BJ (cell line): ENCODE measurements around the gene IARS1. TPM values are rescaled to one million over a fixed set of nuclear protein-coding genes. Genes with fewer than 3 reads are reported as not detected.

Experiments used
- CTCF ChIA-PET: fragments of 350-600 bp; formaldehyde crosslinking; extraction: SDS; loops from one replicate; lab custom pipeline; 2021; ENCODE audit warnings: antibody characterized with exemption, inconsistent platforms; lab: Yijun Ruan, JAX
- POLR2A ChIA-PET: fragments of 300-600 bp; sonication (Branson Sonifier 250); formaldehyde crosslinking; extraction: SDS; loops from one replicate; lab custom pipeline; 2021; ENCODE audit warnings: antibody characterized with exemption; lab: Charles Lee
- DNase-seq: peaks from one replicate; pipeline ENCODE4 v3.0.0-alpha.2; 2011; ENCODE audit warnings: low read depth
- H3K27me3 ChIP-seq: 2 replicates; pipeline ENCODE4 v1.6.0; 2011; ENCODE audit warnings: low read length; ENCODE audit not compliant: control insufficient read depth, insufficient read depth
- H3K36me3 ChIP-seq: 2 replicates; pipeline ENCODE4 v1.5.1; 2011; ENCODE audit warnings: low read length; ENCODE audit not compliant: control insufficient read depth, insufficient read depth
- H3K4me3 ChIP-seq: 2 replicates; pipeline ENCODE4 v1.5.1; 2011; ENCODE audit warnings: low read depth, mild to moderate bottlenecking, control low read depth, low read length
- CTCF ChIP-seq: IDR thresholded peaks from 2 replicates; pipeline ENCODE4 v1.5.1; 2011; ENCODE audit warnings: low read depth, mild to moderate bottlenecking, control low read depth, inconsistent platforms, low read length, moderate library complexity; ENCODE audit not compliant: insufficient read depth
- polyA plus RNA-seq: library from polyadenylated mRNA; depleted of rRNA; stranded (reverse); fragments of >200 nt; gene quantifications from 2 replicates; pipeline ENCODE4 v1.2.3, GENCODE V29; 2011

The IARS1 gene
- polyA plus RNA-seq, 1 experiment, result 117 TPM

GRCh38 chr9:92292338-92293074, 991 bp downstream of the IARS1 start:
- no peak for DNase-seq
- peak overlapping the region; percentile 85 for H3K4me3 ChIP-seq
- TF ChIP-seq CTCF, result no peak
- H3K36me3 ChIP-seq, result peaks cover 2% of the 10 kb centered on the region; the same call in 1 of the 2 replicates
- POLR2A ChIA-PET, result no interaction called here
- CTCF ChIA-PET, result interaction anchor here (4.6 kb wide), 1 partner anchor 153 kb away, joined by 29 read pairs; no protein-coding TSS in a partner anchor
- H3K27me3 ChIP-seq, result no peaks in the 10 kb centered on the region

- CTCF ChIA-PET, result interaction anchor here (0.9 to 4.6 kb wide), 3 partner anchors 13 to 157 kb away, joined by 3 to 29 read pairs (median 4); no protein-coding TSS in a partner anchor
- DNase-seq, result no peak
- TF ChIP-seq CTCF, result no peak
- peaks cover 2% of the 10 kb centered on the region; the same call in 1 of the 2 replicates for H3K36me3 ChIP-seq
- 0 out of 2 replicates have a peak overlapping the region, but pooled peaks have one; percentile 2 for H3K4me3 ChIP-seq
- POLR2A ChIA-PET, result no interaction called here
- H3K27me3 ChIP-seq, result no peaks in the 10 kb centered on the region
Observed at GRCh38 chr9:92291577-92291976, 1.9 kb downstream of the IARS1 start.

GRCh38 chr9:92290785-92291429, 2.6 kb downstream of the IARS1 start:
- POLR2A ChIA-PET, result no interaction called here
- CTCF ChIA-PET, result interaction anchor here (0.9 to 4.6 kb wide), 3 partner anchors 12 to 156 kb away, joined by 3 to 29 read pairs (median 4); no protein-coding TSS in a partner anchor
- peaks cover 2% of the 10 kb centered on the region for H3K36me3 ChIP-seq
- no peak for TF ChIP-seq CTCF
- H3K27me3 ChIP-seq, result no peaks in the 10 kb centered on the region
- H3K4me3 ChIP-seq, result no peak overlapping the region
- no peak for DNase-seq

- no peak for TF ChIP-seq CTCF
- no peaks in the 10 kb centered on the region for H3K27me3 ChIP-seq
- ChIA-PET POLR2A (no interaction called here), CTCF (interaction anchor here (1.6 to 4.6 kb wide), 2 partner anchors 10 to 151 kb away, joined by 6 to 29 read pairs; no protein-coding TSS in a partner anchor)
- no peak overlapping the region for H3K4me3 ChIP-seq
- peaks cover 5% of the 10 kb centered on the region for H3K36me3 ChIP-seq
- DNase-seq, result peak; percentile 18
Observed at GRCh38 chr9:92289708-92290390, 3.6 kb downstream of the IARS1 start.

- H3K36me3 ChIP-seq, result peaks cover 17% of the 10 kb centered on the region
- H3K27me3 ChIP-seq, result no peaks in the 10 kb centered on the region
- POLR2A ChIA-PET, result no interaction called here
- CTCF ChIA-PET, result interaction anchor here (1.8 to 3.1 kb wide), 3 partner anchors 10 to 141 kb away, joined by 6 to 21 read pairs (median 10); no protein-coding TSS in a partner anchor
- no peak overlapping the region for H3K4me3 ChIP-seq
- no peak for DNase-seq
- TF ChIP-seq CTCF, result no peak
Observed at GRCh38 chr9:92279302-92279701, 14.2 kb downstream of the IARS1 start.
